A549 (cell line): ENCODE results near the gene PRAMEF13. TPM values are rescaled to one million over a fixed set of nuclear protein-coding genes. Genes with fewer than 3 reads are reported as not detected.
"Not testable (repeated sequence)": the region's sequence is repeated elsewhere in the genome, so short reads cannot be mapped to it uniquely, and the experiment has no call there.

Source experiments
- ATAC-seq, 2 experiments: fragments of 200-7000 bp in 1 of 2; fragments of >200 bp in 1 of 2; cut with Nextera tagmentation in 1 of 2; cut with Tn5 transposase in 1 of 2; 3 replicates each; pipeline versions ENCODE4 v1.8.0 to v1.9.1; 2018 to 2020; ENCODE audit warnings: mild to moderate bottlenecking in 1 of 2, moderate library complexity in 1 of 2
- CTCF ChIA-PET: fragments of 300-600 bp; sonication (Branson Sonifier 250); formaldehyde crosslinking; extraction: SDS; loops from one replicate; lab custom pipeline; 2021; ENCODE audit warnings: antibody characterized with exemption, inconsistent platforms; lab: Yijun Ruan, JAX
- POLR2A ChIA-PET: fragments of 350-600 bp; formaldehyde crosslinking; extraction: SDS; loops from one replicate; lab custom pipeline; 2021; ENCODE audit warnings: antibody characterized with exemption, inconsistent platforms; lab: Yijun Ruan, JAX
- DNase-seq, 2 experiments: peaks; one replicate each; pipeline versions ENCODE4 v3.0.0 to v3.0.0-alpha.2; 2011 to 2016; ENCODE audit warnings: low read depth in 1 of 2, low spot score in 1 of 2
- FAIRE-seq: peaks from 2 replicates; lab custom pipeline; 2011; peaks lifted over from hg19 to GRCh38; lab: Jason Lieb, UNC
- H3K27ac ChIP-seq, 2 experiments: fragments of >200 bp; sonication (Bioruptor Twin); formaldehyde crosslinking; 3 replicates each; pipeline ENCODE4 v1.5.1; 2016 to 2017
- H3K4me1 ChIP-seq: fragments of >200 bp; sonication (Bioruptor Twin); formaldehyde crosslinking; 3 replicates; pipeline ENCODE4 v1.6.1; 2016
- H3K4me2 ChIP-seq: fragments of >200 bp; sonication (Bioruptor Twin); formaldehyde crosslinking; 3 replicates; pipeline ENCODE4 v1.6.1; 2016
- H3K4me3 ChIP-seq: fragments of >200 bp; sonication (Bioruptor Twin); formaldehyde crosslinking; 3 replicates; pipeline ENCODE4 v1.5.1; 2016
- H3K9me3 ChIP-seq: fragments of >200 bp; sonication (Bioruptor Twin); formaldehyde crosslinking; 3 replicates; pipeline ENCODE4 v1.6.1; 2016
- EP300 ChIP-seq, 2 experiments: fragments of >200 bp; sonication (Bioruptor Twin); formaldehyde crosslinking; IDR thresholded peaks; 2 replicates in 1 of 2; 3 replicates in 1 of 2; pipeline ENCODE4 v1.6.1; 2016 to 2017
- WGBS: methylation state at CpG from one replicate; pipeline ENCODE4 v1.1.6; 2017; ENCODE audit errors: missing lambda C conversion rate; 5-methylcytosine and 5-hydroxymethylcytosine counted together
- polyA plus RNA-seq, 4 experiments: library from polyadenylated mRNA; depleted of rRNA in 3 of 4; stranded (reverse); fragments of >200 nt; fragmentation: RNase III in 1 of 4; extraction: RNeasy Plus Mini Kit Qiagen cat#74134 plus additional on column Dnase treatment in 1 of 4; gene quantifications; 2 replicates in 3 of 4; 3 replicates in 1 of 4; pipeline ENCODE4 v1.2.3, GENCODE V29; 2011 to 2017

The PRAMEF13 gene
- polyA plus RNA-seq, 2 of the 4 experiments (the other 2 are of a cell fraction) = not detected

GRCh38 chr1:13224480-13225060 is 23.4 kb upstream of the PRAMEF13 start:
- WGBS = 15% methylated on average over 5 of the region's 5 CpGs
- POLR2A ChIA-PET = no interaction called here
- no peak for TF ChIP-seq EP300 (IDR thresholded peaks at IDR 0.05)
- Histone ChIP-seq H3K4me2 (no peak overlapping the region), H3K9me3 (no peaks in the 10 kb centered on the region), H3K27ac (no peak overlapping the region), H3K4me3 (no peak overlapping the region), H3K4me1 (no peaks in the 10 kb centered on the region)
- DNase-seq (no peak), ATAC-seq (0 out of 6 replicates have a peak, but pooled peaks of 1 of the 2 experiments have one; percentile 43), FAIRE-seq (no peak)
- CTCF ChIA-PET = no interaction called here

DNA sequence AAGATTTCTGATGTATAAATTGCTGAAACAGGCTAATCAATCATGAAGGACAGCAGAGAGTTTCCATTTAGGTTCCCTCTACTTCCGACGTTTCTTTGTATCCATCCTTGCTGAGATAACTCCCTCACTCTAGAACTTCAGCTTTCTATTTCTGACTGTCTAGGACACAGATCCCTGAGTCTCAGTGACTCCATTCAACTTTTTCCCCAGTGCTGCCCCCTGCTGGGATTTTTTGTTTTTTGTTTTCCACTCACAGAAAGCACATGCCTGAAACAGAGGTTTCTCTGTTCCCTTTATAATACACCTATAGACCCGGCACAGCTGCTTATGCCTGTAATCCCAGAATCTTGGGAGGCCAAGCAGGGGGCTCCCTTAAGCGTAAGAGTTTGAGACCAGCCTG is 21.6 kb upstream of the PRAMEF13 start:
- CTCF ChIA-PET, FAIRE-seq, H3K4me3 ChIP-seq, H3K4me1 ChIP-seq, POLR2A ChIA-PET, H3K4me2 ChIP-seq, H3K9me3 ChIP-seq, DNase-seq, H3K27ac ChIP-seq: not testable (repeated sequence)
- WGBS = no CpG with 5 or more reads among the region's 4 CpGs
- peak in 1 of 2 experiments; percentile 52; a peak in 2 of 6 replicates for ATAC-seq

- CTCF ChIA-PET, DNase-seq, H3K4me3 ChIP-seq, H3K27ac ChIP-seq, H3K4me1 ChIP-seq, H3K4me2 ChIP-seq, H3K9me3 ChIP-seq, ATAC-seq, FAIRE-seq, POLR2A ChIA-PET: not testable (repeated sequence)
- no CpG with 5 or more reads among the region's 3 CpGs for WGBS
Observed at GRCh38 chr1:13219203-13219602, 18.0 kb upstream of the PRAMEF13 start.

GRCh38 chr1:13216619-13217018 is 15.4 kb upstream of the PRAMEF13 start:
- ATAC-seq, H3K4me3 ChIP-seq, FAIRE-seq, DNase-seq, H3K9me3 ChIP-seq, POLR2A ChIA-PET, CTCF ChIA-PET, H3K4me2 ChIP-seq, H3K4me1 ChIP-seq, H3K27ac ChIP-seq: not testable (repeated sequence)
- no CpG with 5 or more reads among the region's 7 CpGs for WGBS

GRCh38 chr1:13208712-13209111 is 7.5 kb upstream of the PRAMEF13 start:
- H3K4me2 ChIP-seq, DNase-seq, FAIRE-seq, H3K27ac ChIP-seq, POLR2A ChIA-PET, H3K4me3 ChIP-seq, ATAC-seq, H3K9me3 ChIP-seq, H3K4me1 ChIP-seq, CTCF ChIA-PET: not testable (repeated sequence)
- no CpG with 5 or more reads among the region's 9 CpGs for whole genome bisulfite sequencing

DNA sequence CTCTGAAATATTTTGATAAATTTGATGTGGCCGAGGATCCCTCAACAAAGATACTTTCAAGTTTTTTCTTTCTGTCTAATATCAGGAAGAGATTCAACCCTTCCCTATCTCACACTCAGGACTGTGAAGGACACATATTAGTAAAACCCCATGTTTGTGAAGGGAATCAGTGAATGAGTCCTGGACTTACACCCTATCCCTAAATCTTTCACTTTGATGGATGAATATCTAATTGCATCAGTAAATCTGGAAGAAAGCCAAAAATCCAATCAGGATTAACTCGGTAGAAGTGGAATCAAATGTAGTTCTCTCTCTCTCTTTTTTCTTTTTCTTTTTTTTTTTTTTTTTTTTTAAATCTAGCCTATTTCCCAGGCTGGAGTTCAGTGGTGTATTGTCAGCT is 29.7 kb downstream of the PRAMEF13 start, which contains the start of gene PRAMEF9:
Gene PRAMEF9, plus strand, starts transcription at position 301 of the 400 bp plus-strand sequence. CDS start 3,433 bp downstream, outside the sequence.
- H3K4me1 ChIP-seq, POLR2A ChIA-PET, H3K27ac ChIP-seq, H3K9me3 ChIP-seq, FAIRE-seq, DNase-seq, ATAC-seq, H3K4me3 ChIP-seq, CTCF ChIA-PET, H3K4me2 ChIP-seq: not testable (repeated sequence)
- 2% methylated on average over 2 of the region's 2 CpGs for WGBS

GRCh38 chr1:13165531-13165930 is 35.7 kb downstream of the PRAMEF13 start, which contains the start of gene HNRNPCL4:
TSS of gene HNRNPCL4 (minus strand) at chr1:13165631. CDS start at chr1:13165467, 164 bp downstream.
- ATAC-seq, FAIRE-seq, H3K4me2 ChIP-seq, H3K9me3 ChIP-seq, H3K4me1 ChIP-seq, H3K4me3 ChIP-seq, DNase-seq, CTCF ChIA-PET, POLR2A ChIA-PET, H3K27ac ChIP-seq: not testable (repeated sequence)
- no CpG with 5 or more reads among the region's 8 CpGs for WGBS

DNA sequence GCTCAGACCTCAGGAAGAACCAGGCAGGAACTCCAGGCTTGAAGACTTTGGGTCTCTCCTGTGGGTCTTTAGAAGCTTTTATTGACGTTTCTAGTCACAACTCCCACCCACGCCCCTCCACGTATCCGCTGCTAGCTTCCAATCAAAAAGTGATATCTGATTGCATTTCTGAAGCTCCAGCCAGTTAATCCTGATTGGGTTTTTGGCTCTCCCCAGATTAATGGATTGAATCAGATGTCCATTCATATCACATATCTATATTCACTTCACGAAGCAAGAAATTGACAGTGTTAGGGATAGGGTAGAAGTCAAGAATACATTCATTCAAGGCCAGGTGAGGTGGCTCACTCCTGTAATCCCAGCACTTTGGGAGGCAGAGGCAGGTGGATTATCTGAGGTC is 45.3 kb downstream of the PRAMEF13 start, which contains the start of gene PRAMEF26:
Gene PRAMEF26, minus strand, starts transcription at position 101 of the 400 bp plus-strand sequence. CDS start 2,914 bp downstream, outside the sequence.
- H3K9me3 ChIP-seq, H3K4me2 ChIP-seq, ATAC-seq, FAIRE-seq, H3K4me3 ChIP-seq, DNase-seq, H3K4me1 ChIP-seq, H3K27ac ChIP-seq, POLR2A ChIA-PET, CTCF ChIA-PET: not testable (repeated sequence)
- 0% methylated on average over 1 of the region's 5 CpGs for whole genome bisulfite sequencing

Other genes with a start within 250 kb of the PRAMEF13 start
- 0.05 TPM in 1 of 2 replicates, not detected in the other for gene PRAMEF27, start 144.8 kb downstream of the PRAMEF13 start, polyA plus RNA-seq (2011; rRNA removed)
- gene PRAMEF27, start 144.8 kb downstream of the PRAMEF13 start, polyA plus RNA-seq (2017; fragmentation: RNase III; extraction: RNeasy Plus Mini Kit Qiagen cat#74134 plus additional on column Dnase treatment) = not detected in 3 replicates
- not detected in 2 replicates for gene HNRNPCL3, start 140.6 kb downstream of the PRAMEF13 start, polyA plus RNA-seq (2011; rRNA removed)
- gene HNRNPCL3, start 140.6 kb downstream of the PRAMEF13 start, polyA plus RNA-seq (2017; fragmentation: RNase III; extraction: RNeasy Plus Mini Kit Qiagen cat#74134 plus additional on column Dnase treatment) = not detected in 3 replicates
- gene PRAMEF25, start 130.6 kb downstream of the PRAMEF13 start, polyA plus RNA-seq (2011; rRNA removed) = not detected in 2 replicates
- not detected in 3 replicates for gene PRAMEF25, start 130.6 kb downstream of the PRAMEF13 start, polyA plus RNA-seq (2017; fragmentation: RNase III; extraction: RNeasy Plus Mini Kit Qiagen cat#74134 plus additional on column Dnase treatment)
- not detected in 2 replicates for gene HNRNPCL2, start 84.6 kb downstream of the PRAMEF13 start, polyA plus RNA-seq (2011; rRNA removed)
- gene HNRNPCL2, start 84.6 kb downstream of the PRAMEF13 start, polyA plus RNA-seq (2017; fragmentation: RNase III; extraction: RNeasy Plus Mini Kit Qiagen cat#74134 plus additional on column Dnase treatment) = not detected in 3 replicates
- not detected in 2 replicates for gene PRAMEF26, start 45.4 kb downstream of the PRAMEF13 start, polyA plus RNA-seq (2011; rRNA removed)
- not detected in 3 replicates for gene PRAMEF26, start 45.4 kb downstream of the PRAMEF13 start, polyA plus RNA-seq (2017; fragmentation: RNase III; extraction: RNeasy Plus Mini Kit Qiagen cat#74134 plus additional on column Dnase treatment)
- not detected in 2 replicates for gene HNRNPCL4, start 35.8 kb downstream of the PRAMEF13 start, polyA plus RNA-seq (2011; rRNA removed)
- not detected in 3 replicates for gene HNRNPCL4, start 35.8 kb downstream of the PRAMEF13 start, polyA plus RNA-seq (2017; fragmentation: RNase III; extraction: RNeasy Plus Mini Kit Qiagen cat#74134 plus additional on column Dnase treatment)
- gene PRAMEF9, start 29.6 kb downstream of the PRAMEF13 start, polyA plus RNA-seq (2011; rRNA removed) = not detected in 2 replicates
- gene PRAMEF9, start 29.6 kb downstream of the PRAMEF13 start, polyA plus RNA-seq (2017; fragmentation: RNase III; extraction: RNeasy Plus Mini Kit Qiagen cat#74134 plus additional on column Dnase treatment) = not detected in 3 replicates
- gene PRAMEF18, start 24.7 kb upstream of the PRAMEF13 start, polyA plus RNA-seq (2011; rRNA removed) = not detected in 2 replicates
- gene PRAMEF18, start 24.7 kb upstream of the PRAMEF13 start, polyA plus RNA-seq (2017; fragmentation: RNase III; extraction: RNeasy Plus Mini Kit Qiagen cat#74134 plus additional on column Dnase treatment) = not detected in 3 replicates
- gene PRAMEF5, start 52.8 kb upstream of the PRAMEF13 start, polyA plus RNA-seq (2011; rRNA removed) = not detected in 2 replicates
- not detected in 3 replicates for gene PRAMEF5, start 52.8 kb upstream of the PRAMEF13 start, polyA plus RNA-seq (2017; fragmentation: RNase III; extraction: RNeasy Plus Mini Kit Qiagen cat#74134 plus additional on column Dnase treatment)
- gene PRAMEF8, start 83.7 kb upstream of the PRAMEF13 start, polyA plus RNA-seq (2011; rRNA removed) = not detected in 2 replicates
- not detected in 3 replicates for gene PRAMEF8, start 83.7 kb upstream of the PRAMEF13 start, polyA plus RNA-seq (2017; fragmentation: RNase III; extraction: RNeasy Plus Mini Kit Qiagen cat#74134 plus additional on column Dnase treatment)
- gene PRAMEF33, start 102.1 kb upstream of the PRAMEF13 start, polyA plus RNA-seq (2011; rRNA removed) = not detected in 2 replicates
- not detected in 3 replicates for gene PRAMEF33, start 102.1 kb upstream of the PRAMEF13 start, polyA plus RNA-seq (2017; fragmentation: RNase III; extraction: RNeasy Plus Mini Kit Qiagen cat#74134 plus additional on column Dnase treatment)
- gene PRAMEF15, start 114.2 kb upstream of the PRAMEF13 start, polyA plus RNA-seq (2011; rRNA removed) = not detected in 2 replicates
- not detected in 3 replicates for gene PRAMEF15, start 114.2 kb upstream of the PRAMEF13 start, polyA plus RNA-seq (2017; fragmentation: RNase III; extraction: RNeasy Plus Mini Kit Qiagen cat#74134 plus additional on column Dnase treatment)
- gene PRAMEF14, start 145.7 kb upstream of the PRAMEF13 start, polyA plus RNA-seq (2011; rRNA removed) = not detected in 2 replicates
- not detected in 3 replicates for gene PRAMEF14, start 145.7 kb upstream of the PRAMEF13 start, polyA plus RNA-seq (2017; fragmentation: RNase III; extraction: RNeasy Plus Mini Kit Qiagen cat#74134 plus additional on column Dnase treatment)
- not detected in 2 replicates for gene PRAMEF19, start 170.5 kb upstream of the PRAMEF13 start, polyA plus RNA-seq (2011; rRNA removed)
- not detected in 3 replicates for gene PRAMEF19, start 170.5 kb upstream of the PRAMEF13 start, polyA plus RNA-seq (2017; fragmentation: RNase III; extraction: RNeasy Plus Mini Kit Qiagen cat#74134 plus additional on column Dnase treatment)
- gene PRAMEF17, start 188.2 kb upstream of the PRAMEF13 start, polyA plus RNA-seq (2011; rRNA removed) = not detected in 2 replicates
- not detected in 3 replicates for gene PRAMEF17, start 188.2 kb upstream of the PRAMEF13 start, polyA plus RNA-seq (2017; fragmentation: RNase III; extraction: RNeasy Plus Mini Kit Qiagen cat#74134 plus additional on column Dnase treatment)
- not detected in 2 replicates for gene PRAMEF20, start 209.0 kb upstream of the PRAMEF13 start, polyA plus RNA-seq (2011; rRNA removed)
- not detected in 3 replicates for gene PRAMEF20, start 209.0 kb upstream of the PRAMEF13 start, polyA plus RNA-seq (2017; fragmentation: RNase III; extraction: RNeasy Plus Mini Kit Qiagen cat#74134 plus additional on column Dnase treatment)